NCI-H748 treated with DMSO at 0.1 percent for 48 hours (cell line): ENCODE results near the gene RGS11.

Source experiments
- DNase-seq: peaks from one replicate; lab custom pipeline; 2025; lab: John Stamatoyannopoulos, UW

RGS11 gene

GRCh38 chr16:296806-297510 is 21.2 kb upstream of the RGS11 start:
- no peak for DNase-seq

- DNase-seq = no peak
These were observed 20.5 kb upstream of the RGS11 start for GRCh38 chr16:296276-296675.

GRCh38 chr16:293043-293775 is 17.5 kb upstream of the RGS11 start:
- no peak for DNase-seq

GRCh38 chr16:291539-291938 is 15.8 kb upstream of the RGS11 start:
- DNase-seq = no peak

GRCh38 chr16:290681-291405 is 15.1 kb upstream of the RGS11 start:
- no peak for DNase-seq

- DNase-seq = no peak
These were observed 14.4 kb upstream of the RGS11 start for GRCh38 chr16:290015-290680.

- no peak for DNase-seq
These were observed 13.8 kb upstream of the RGS11 start for GRCh38 chr16:289395-289997.

- DNase-seq = no peak
These were observed 12.5 kb upstream of the RGS11 start for GRCh38 chr16:287981-288920.

- no peak for DNase-seq
These were observed 11.6 kb upstream of the RGS11 start for GRCh38 chr16:287298-287811.

GRCh38 chr16:286491-287297 is 10.9 kb upstream of the RGS11 start:
- no peak for DNase-seq

GRCh38 chr16:285146-286055 is 9.7 kb upstream of the RGS11 start:
- DNase-seq = no peak

GRCh38 chr16:284204-285120 is 8.7 kb upstream of the RGS11 start:
- no peak for DNase-seq

GRCh38 chr16:283033-283805 is 7.5 kb upstream of the RGS11 start, which contains the start of gene PDIA2:
PDIA2 (plus strand) TSS chr16:283164; CDS start chr16:283170, 6 bp downstream.
- no peak for DNase-seq

- no peak for DNase-seq
These were observed 6.7 kb upstream of the RGS11 start for GRCh38 chr16:282491-282890.

- no peak for DNase-seq
These were observed 6.0 kb upstream of the RGS11 start for GRCh38 chr16:281660-282255.

- DNase-seq = no peak
These were observed 5.4 kb upstream of the RGS11 start for GRCh38 chr16:280991-281659.
